Keratinocyte (primary cell): Measurements from ENCODE around the gene TMEM138.

Experiments
- CTCF ChIP-seq, 3 experiments: IDR thresholded peaks in 1 of 3; conservative IDR thresholded peaks in 1 of 3; optimal IDR thresholded peaks in 1 of 3; 2 replicates in 2 of 3; 3 replicates in 1 of 3; pipeline versions ENCODE3 to v1.5.1; 2011; ENCODE audit warnings: low read length in 3 of 3, mild to moderate bottlenecking in 3 of 3, moderate library complexity in 2 of 3, control low read depth in 1 of 3, inconsistent platforms in 1 of 3; ENCODE audit not compliant: insufficient read depth in 2 of 3; ENCODE audit errors: extremely low read depth in 1 of 3
- EZH2 ChIP-seq: IDR thresholded peaks from one replicate; pipeline ENCODE4 v1.6.1; 2012; ENCODE audit warnings: inconsistent platforms, mild to moderate bottlenecking, low read length, moderate library complexity

- TF ChIP-seq CTCF (optimal IDR thresholded peaks at IDR 0.05 in 1 of 3, IDR thresholded peaks at IDR 0.05 in 1 of 3, conservative IDR thresholded peaks at IDR 0.05 in 1 of 3; ENCODE audit: extremely low read depth in 1 of 3, insufficient read depth in 2 of 3, low read length in 3 of 3) (no peak), EZH2 (no peak)
Observed at GRCh38 chr11:61369372-61370348, 7.5 kb downstream of the TMEM138 start.
